ENCODE measurements around the gene ZNF594.
"Not testable (repeated sequence)": the region's sequence is repeated elsewhere in the genome, so short reads cannot be mapped to it uniquely, and the experiment has no call there.

GRCh38 chr17:5133961-5134360 is 57.7 kb downstream of the ZNF594 start:
- not testable (repeated sequence) for TF ChIP-seq POLR2A, CTCF (IDR thresholded peaks at IDR 0.05)
